Endothelial cell (in vitro differentiated cells): ENCODE measurements around the gene CST3. TPM values are rescaled to one million over a fixed set of nuclear protein-coding genes. Genes with fewer than 3 reads are reported as not detected.

Experiments used
- DNase-seq: peaks from one replicate; pipeline ENCODE4 v3.0.0; 2021; ENCODE audit warnings: low spot score
- H3K27ac Mint-ChIP-seq: one replicate; pipeline ENCODE4 v1.8.0; 2021; ENCODE audit warnings: mixed read lengths, inconsistent platforms; ENCODE audit not compliant: unreplicated experiment
- H3K27me3 Mint-ChIP-seq: one replicate; pipeline ENCODE4 v1.8.0; 2021; ENCODE audit warnings: mild to moderate bottlenecking, moderate library complexity, mixed read lengths, inconsistent platforms; ENCODE audit not compliant: unreplicated experiment
- H3K36me3 Mint-ChIP-seq: one replicate; pipeline ENCODE4 v1.8.0; 2021; ENCODE audit warnings: mild to moderate bottlenecking, low read depth, mixed read lengths, inconsistent platforms; ENCODE audit not compliant: unreplicated experiment
- H3K4me1 Mint-ChIP-seq: one replicate; pipeline ENCODE4 v1.8.0; 2021; ENCODE audit warnings: mild to moderate bottlenecking, mixed read lengths, inconsistent platforms; ENCODE audit not compliant: unreplicated experiment
- H3K4me3 Mint-ChIP-seq: one replicate; pipeline ENCODE4 v1.8.0; 2021; ENCODE audit warnings: mild to moderate bottlenecking, mixed read lengths, inconsistent platforms; ENCODE audit not compliant: unreplicated experiment
- H3K9me3 Mint-ChIP-seq: one replicate; pipeline ENCODE4 v1.8.0; 2021; ENCODE audit warnings: mixed read lengths, inconsistent platforms; ENCODE audit not compliant: unreplicated experiment
- total RNA-seq: library from RNA; stranded (reverse); fragmentation: NEBNext Ultra II Directional; extraction: Animal tissue kit (Norgen Biotek cat#: 25700); gene quantifications from one replicate; pipeline ENCODE4 v1.2.1, GENCODE V29; 2021; ENCODE audit not compliant: unreplicated experiment
- TF ChIP-seq, protein P1 (sequence below): fragments of 200-600 bp; sonication (generic); IDR thresholded peaks from one replicate; pipeline ENCODE4 v1.5.0; 2021; ENCODE audit warnings: antibody characterized with exemption; ENCODE audit not compliant: unreplicated experiment

Gene CST3
- total RNA-seq, 1 donor from 2014 or later: 40.6 TPM

DNA sequence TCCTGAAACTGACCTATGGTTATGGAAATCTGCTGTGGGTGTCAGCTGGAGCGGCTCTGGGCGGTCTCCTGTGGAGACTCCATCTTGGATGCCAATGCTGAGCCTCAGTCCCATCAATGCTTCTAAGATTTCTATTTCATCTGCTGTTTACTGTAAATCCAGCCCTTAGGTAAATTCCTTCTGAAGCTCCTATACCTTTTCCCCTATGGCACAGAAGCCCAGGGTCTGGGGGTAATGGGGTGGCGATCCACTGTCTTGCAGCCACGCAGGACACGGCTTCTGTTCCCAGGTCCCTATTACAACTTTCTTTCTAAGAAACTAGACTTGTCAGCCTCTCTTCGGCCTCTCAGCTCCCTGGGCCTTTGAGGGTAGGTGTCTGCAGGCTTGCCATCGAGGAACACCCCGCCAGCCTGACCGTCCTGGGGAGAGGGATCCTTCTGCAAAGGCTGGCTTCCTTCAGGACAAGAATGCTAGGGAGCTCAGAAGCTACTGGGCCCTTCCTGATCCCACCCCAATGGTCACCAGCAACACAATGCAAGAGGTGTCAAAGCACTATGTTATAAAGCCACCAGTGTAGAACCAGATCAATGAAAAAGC is 6.4 kb downstream of the CST3 start:
- peaks cover 8% of the 10 kb centered on the region for H3K4me1 Mint-ChIP-seq
- DNase-seq: no peak
- no peaks in the 10 kb centered on the region for H3K27me3 Mint-ChIP-seq
- no peaks in the 10 kb centered on the region for H3K9me3 Mint-ChIP-seq
- H3K4me3 Mint-ChIP-seq: no peak overlapping the region
- no peak overlapping the region for H3K27ac Mint-ChIP-seq
- TF ChIP-seq, protein P1, sequence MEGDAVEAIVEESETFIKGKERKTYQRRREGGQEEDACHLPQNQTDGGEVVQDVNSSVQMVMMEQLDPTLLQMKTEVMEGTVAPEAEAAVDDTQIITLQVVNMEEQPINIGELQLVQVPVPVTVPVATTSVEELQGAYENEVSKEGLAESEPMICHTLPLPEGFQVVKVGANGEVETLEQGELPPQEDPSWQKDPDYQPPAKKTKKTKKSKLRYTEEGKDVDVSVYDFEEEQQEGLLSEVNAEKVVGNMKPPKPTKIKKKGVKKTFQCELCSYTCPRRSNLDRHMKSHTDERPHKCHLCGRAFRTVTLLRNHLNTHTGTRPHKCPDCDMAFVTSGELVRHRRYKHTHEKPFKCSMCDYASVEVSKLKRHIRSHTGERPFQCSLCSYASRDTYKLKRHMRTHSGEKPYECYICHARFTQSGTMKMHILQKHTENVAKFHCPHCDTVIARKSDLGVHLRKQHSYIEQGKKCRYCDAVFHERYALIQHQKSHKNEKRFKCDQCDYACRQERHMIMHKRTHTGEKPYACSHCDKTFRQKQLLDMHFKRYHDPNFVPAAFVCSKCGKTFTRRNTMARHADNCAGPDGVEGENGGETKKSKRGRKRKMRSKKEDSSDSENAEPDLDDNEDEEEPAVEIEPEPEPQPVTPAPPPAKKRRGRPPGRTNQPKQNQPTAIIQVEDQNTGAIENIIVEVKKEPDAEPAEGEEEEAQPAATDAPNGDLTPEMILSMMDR: no peak
- peaks cover 6% of the 10 kb centered on the region for H3K36me3 Mint-ChIP-seq

DNA sequence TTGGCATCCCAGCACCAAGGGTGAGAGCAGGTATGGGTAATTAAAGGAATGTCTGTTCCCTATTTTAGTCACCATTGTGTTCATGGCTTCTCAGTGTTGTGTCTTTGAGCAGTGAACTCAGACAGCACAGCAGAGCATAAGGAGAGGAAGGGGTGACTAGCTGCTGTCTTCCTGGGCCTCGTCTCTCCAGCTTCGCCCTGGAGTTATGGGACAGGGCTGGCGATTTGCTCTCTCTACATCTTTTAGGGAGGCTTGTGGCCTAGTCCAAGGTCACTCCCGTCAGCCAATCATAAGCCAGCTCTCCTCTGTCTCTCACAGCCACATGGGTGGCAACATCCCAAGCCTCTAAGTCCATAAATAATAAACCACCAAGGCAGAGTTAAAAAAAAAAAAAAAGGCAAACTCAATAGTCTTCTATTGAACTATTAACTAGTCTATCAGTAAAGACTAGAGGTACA is 7.3 kb downstream of the CST3 start:
- Mint-ChIP-seq H3K9me3 (no peaks in the 10 kb centered on the region), H3K36me3 (peaks cover 6% of the 10 kb centered on the region), H3K4me1 (peaks cover 5% of the 10 kb centered on the region), H3K27me3 (no peaks in the 10 kb centered on the region), H3K27ac (no peak overlapping the region), H3K4me3 (no peak overlapping the region)
- DNase-seq: no peak
- TF ChIP-seq, protein P1: no peak

DNA sequence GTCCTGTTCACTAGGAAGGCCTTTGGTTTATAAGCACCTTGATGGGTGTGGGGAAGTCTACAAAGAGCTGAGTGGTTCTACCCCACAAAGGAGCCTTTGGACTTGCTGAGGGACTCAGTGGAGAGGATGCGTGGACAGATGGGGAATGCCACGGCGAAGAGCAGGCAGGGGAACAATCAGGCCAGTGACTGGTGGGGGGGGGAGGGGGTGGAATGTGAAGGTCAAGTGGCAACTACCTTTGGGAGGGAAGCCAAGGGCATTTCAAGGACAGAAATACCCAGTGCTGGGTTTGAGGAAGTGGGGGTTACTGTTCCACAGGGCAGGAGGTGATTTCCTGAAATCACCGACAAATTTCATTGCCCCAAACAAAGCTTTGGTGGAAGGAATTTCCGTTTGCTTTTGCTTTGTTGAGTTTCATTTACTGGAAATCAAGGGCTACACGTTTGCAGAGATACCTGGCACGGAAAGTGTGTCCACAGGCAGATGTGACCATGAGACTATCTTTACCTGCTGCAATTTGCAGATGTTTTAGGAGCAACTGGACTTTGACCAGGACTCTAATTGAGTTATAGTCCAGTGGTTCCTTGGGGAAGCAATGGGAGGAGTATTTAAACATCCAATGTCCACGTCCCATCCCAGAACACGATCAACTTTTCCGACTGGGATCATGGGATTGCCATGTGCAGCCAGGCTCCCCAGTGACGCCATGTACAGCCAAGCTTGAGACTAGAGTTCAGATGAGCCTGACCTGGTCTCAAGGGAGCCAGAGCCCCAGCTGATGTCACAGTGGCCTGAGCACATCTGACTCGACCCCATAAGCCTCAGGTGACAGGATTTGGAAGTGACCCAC is 8.0 kb downstream of the CST3 start:
- H3K4me3 Mint-ChIP-seq: no peak overlapping the region
- H3K27me3 Mint-ChIP-seq: no peaks in the 10 kb centered on the region
- H3K27ac Mint-ChIP-seq: no peak overlapping the region
- peaks cover 1% of the 10 kb centered on the region for H3K4me1 Mint-ChIP-seq
- H3K9me3 Mint-ChIP-seq: no peaks in the 10 kb centered on the region
- H3K36me3 Mint-ChIP-seq: peaks cover 3% of the 10 kb centered on the region
- TF ChIP-seq, protein P1: no peak
- no peak for DNase-seq

DNA sequence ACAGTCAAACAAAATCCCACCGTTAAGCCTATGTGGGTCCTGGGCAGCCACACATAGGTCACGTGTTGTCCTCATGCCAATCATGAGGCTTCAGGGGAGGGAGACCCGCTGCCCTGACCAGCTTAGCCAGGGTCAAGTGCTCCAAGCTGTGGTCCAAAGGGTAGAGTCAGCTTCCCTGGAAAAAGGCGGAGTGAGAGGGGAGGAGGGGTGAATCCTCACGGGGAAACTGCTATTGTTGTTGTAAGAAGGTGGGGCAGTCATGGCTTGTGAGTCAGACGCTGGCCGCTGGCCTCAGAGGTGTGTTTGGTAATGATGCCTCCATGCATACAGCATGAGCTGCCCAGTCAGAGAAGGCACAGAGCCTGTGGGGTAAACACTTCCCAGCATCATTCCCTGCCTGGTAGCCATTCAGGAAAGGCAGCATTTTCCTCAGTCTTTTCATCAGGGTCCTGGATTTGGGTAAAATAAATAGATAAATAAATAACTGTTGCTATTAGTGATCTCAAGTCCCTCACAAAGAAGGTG is 8.7 kb downstream of the CST3 start:
- TF ChIP-seq, protein P1: no peak
- DNase-seq: no peak
- H3K4me1 Mint-ChIP-seq: no peaks in the 10 kb centered on the region
- H3K4me3 Mint-ChIP-seq: no peak overlapping the region
- H3K9me3 Mint-ChIP-seq: no peaks in the 10 kb centered on the region
- H3K36me3 Mint-ChIP-seq: no peaks in the 10 kb centered on the region
- no peaks in the 10 kb centered on the region for H3K27me3 Mint-ChIP-seq
- H3K27ac Mint-ChIP-seq: no peak overlapping the region
